ENCODE measurements around the gene CD163. TPM values are rescaled to one million over a fixed set of nuclear protein-coding genes. Genes with fewer than 3 reads are reported as not detected.

The CD163 gene
- total and polyA plus RNA-seq, 2 donors (not counting 1 experiment from before 2014, with no cell fraction given): 0.03 TPM; not detected in 1

DNA sequence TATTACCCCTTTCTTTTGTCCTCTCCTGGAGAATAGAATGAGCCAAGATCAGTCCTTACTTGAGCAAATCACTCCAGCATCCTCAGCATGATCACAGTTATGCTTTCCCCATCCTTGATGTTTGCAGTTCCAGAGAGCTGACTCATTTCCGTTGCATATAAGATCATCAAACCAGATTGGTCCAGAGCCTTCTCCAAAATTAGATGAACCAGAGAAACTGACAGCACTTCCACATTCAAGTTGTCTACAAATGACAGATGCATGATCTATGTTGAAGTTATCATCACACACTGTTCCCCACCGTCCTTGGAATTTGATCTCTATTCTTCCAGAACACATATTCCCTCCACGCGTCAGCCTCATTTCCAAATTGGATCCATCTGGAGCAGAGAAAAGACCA is 4.8 kb downstream of the CD163 start:
- Histone ChIP-seq H4K20me1 (ENCODE audit: control insufficient read depth, extremely low read depth, insufficient read depth, low read length) (no peaks in the 10 kb centered on the region), H3K4me2 (ENCODE audit: extremely low read depth, insufficient read depth, low read length) (no peak overlapping the region), H3K36me3 (ENCODE audit: control insufficient read depth, insufficient read depth, low read length) (no peaks in the 10 kb centered on the region), H3K79me2 (ENCODE audit: control insufficient read depth, insufficient read depth, low read length) (no peaks in the 10 kb centered on the region), H2AFZ (ENCODE audit: low read length) (no peak overlapping the region), H3K4me1 (ENCODE audit: control insufficient read depth, extremely low read depth, insufficient read depth, low read length) (peaks cover 4% of the 10 kb centered on the region), H3K27me3 (ENCODE audit: control insufficient read depth, insufficient read depth, low read length) (no peaks in the 10 kb centered on the region), H3K4me3 (replicated peaks in 1 of 4; ENCODE audit: control extremely low read depth in 1 of 4, insufficient read depth in 1 of 4, low read depth in 3 of 4, low read length in 4 of 4) (no peak overlapping the region), H3K9ac (ENCODE audit: insufficient read depth, low read length) (no peak overlapping the region), H3K9me3 (ENCODE audit: control insufficient read depth, insufficient read depth, low read depth, low read length) (no peaks in the 10 kb centered on the region), H3K27ac (ENCODE audit: insufficient read depth, low read length) (peak overlapping the region; percentile 37)
- no peak for TF ChIP-seq EZH2 (IDR thresholded peaks at IDR 0.05; ENCODE audit: low read length, missing control alignments)
- TF ChIP-seq CTCF (conservative IDR thresholded peaks at IDR 0.05 in 1 of 2, IDR thresholded peaks at IDR 0.05 in 1 of 2; ENCODE audit: low read depth in 1 of 2, low read length in 2 of 2): no peak
- peak; percentile 38 to 45 for DNase-seq (ENCODE audit: low read depth in 2 of 2)

GRCh38 chr12:7497661-7498060 is 5.9 kb downstream of the CD163 start:
- H3K79me2 ChIP-seq (ENCODE audit: control insufficient read depth, insufficient read depth, low read length): no peaks in the 10 kb centered on the region
- no peak for TF ChIP-seq EZH2 (IDR thresholded peaks at IDR 0.05; ENCODE audit: low read length, missing control alignments)
- no peak for TF ChIP-seq CTCF (conservative IDR thresholded peaks at IDR 0.05 in 1 of 2, IDR thresholded peaks at IDR 0.05 in 1 of 2; ENCODE audit: low read depth in 1 of 2, low read length in 2 of 2)
- no peak overlapping the region for H3K4me3 ChIP-seq (replicated peaks in 1 of 4; ENCODE audit: control extremely low read depth in 1 of 4, insufficient read depth in 1 of 4, low read depth in 3 of 4, low read length in 4 of 4)
- peaks cover 4% of the 10 kb centered on the region for H3K4me1 ChIP-seq (ENCODE audit: control insufficient read depth, extremely low read depth, insufficient read depth, low read length)
- H3K4me2 ChIP-seq (ENCODE audit: extremely low read depth, insufficient read depth, low read length): no peak overlapping the region
- H3K27ac ChIP-seq (ENCODE audit: insufficient read depth, low read length): no peak overlapping the region
- H4K20me1 ChIP-seq (ENCODE audit: control insufficient read depth, extremely low read depth, insufficient read depth, low read length): no peaks in the 10 kb centered on the region
- no peak overlapping the region for H2AFZ ChIP-seq (ENCODE audit: low read length)
- H3K27me3 ChIP-seq (ENCODE audit: control insufficient read depth, insufficient read depth, low read length): no peaks in the 10 kb centered on the region
- no peaks in the 10 kb centered on the region for H3K9me3 ChIP-seq (ENCODE audit: control insufficient read depth, insufficient read depth, low read depth, low read length)
- no peaks in the 10 kb centered on the region for H3K36me3 ChIP-seq (ENCODE audit: control insufficient read depth, insufficient read depth, low read length)
- DNase-seq (ENCODE audit: low read depth in 2 of 2): peak in 1 of 2 donors; percentile 7
- H3K9ac ChIP-seq (ENCODE audit: insufficient read depth, low read length): no peak overlapping the region

DNA sequence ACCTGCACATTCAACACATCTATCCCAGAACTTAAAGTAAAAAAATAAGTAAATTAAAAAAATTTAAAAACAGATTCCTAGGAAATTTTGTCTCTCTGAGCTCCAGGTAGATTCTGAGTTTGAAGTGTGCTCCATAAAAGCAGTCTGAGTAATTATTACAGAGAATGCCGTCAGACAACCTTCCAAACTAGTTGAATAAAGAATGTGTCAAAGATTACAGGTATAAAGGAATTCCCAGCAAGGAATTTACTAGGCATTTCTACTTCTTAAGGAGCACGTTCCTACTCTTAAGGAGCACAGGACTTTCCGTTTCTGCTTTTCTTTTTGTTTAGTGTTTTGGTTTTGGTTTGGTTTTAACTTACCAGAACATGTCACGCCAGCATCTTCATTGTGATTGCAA is 7.1 kb downstream of the CD163 start:
- TF ChIP-seq EZH2 (IDR thresholded peaks at IDR 0.05; ENCODE audit: low read length, missing control alignments): no peak
- DNase-seq (ENCODE audit: low read depth in 2 of 2): no peak
- no peak overlapping the region for H2AFZ ChIP-seq (ENCODE audit: low read length)

More for the DNA sequence above, 7.1 kb downstream of the CD163 start:
- Histone ChIP-seq H3K4me3 (replicated peaks in 1 of 4; ENCODE audit: control extremely low read depth in 1 of 4, insufficient read depth in 1 of 4, low read depth in 3 of 4, low read length in 4 of 4) (no peak overlapping the region), H3K27ac (ENCODE audit: insufficient read depth, low read length) (no peak overlapping the region), H3K79me2 (ENCODE audit: control insufficient read depth, insufficient read depth, low read length) (no peaks in the 10 kb centered on the region), H3K9me3 (ENCODE audit: control insufficient read depth, insufficient read depth, low read depth, low read length) (no peaks in the 10 kb centered on the region), H3K36me3 (ENCODE audit: control insufficient read depth, insufficient read depth, low read length) (no peaks in the 10 kb centered on the region), H3K27me3 (ENCODE audit: control insufficient read depth, insufficient read depth, low read length) (no peaks in the 10 kb centered on the region), H3K4me1 (ENCODE audit: control insufficient read depth, extremely low read depth, insufficient read depth, low read length) (peaks cover 4% of the 10 kb centered on the region), H3K9ac (ENCODE audit: insufficient read depth, low read length) (no peak overlapping the region), H4K20me1 (ENCODE audit: control insufficient read depth, extremely low read depth, insufficient read depth, low read length) (no peaks in the 10 kb centered on the region), H3K4me2 (ENCODE audit: extremely low read depth, insufficient read depth, low read length) (no peak overlapping the region)

Measured in fibroblast of lung (primary cell).